ENCODE results near the gene UPP2.

UPP2 gene

GRCh38 chr2:158142165-158142564 is 40.5 kb downstream of the UPP2 start:
- DNase-seq (ENCODE audit: low read depth), result no peak

- DNase-seq (ENCODE audit: low read depth), result no peak
Observed at GRCh38 chr2:158142568-158143332, 41.1 kb downstream of the UPP2 start.

- DNase-seq (ENCODE audit: low read depth), result no peak
Observed at GRCh38 chr2:158143703-158144360, 42.2 kb downstream of the UPP2 start.

- no peak for DNase-seq (ENCODE audit: low read depth)
Observed at GRCh38 chr2:158144914-158145625, 43.4 kb downstream of the UPP2 start.

- no peak for DNase-seq (ENCODE audit: low read depth)
Observed at GRCh38 chr2:158153270-158154015, 51.8 kb downstream of the UPP2 start.

GRCh38 chr2:158154596-158154995 is 52.9 kb downstream of the UPP2 start:
- no peak for DNase-seq (ENCODE audit: low read depth)

- DNase-seq (ENCODE audit: low read depth), result no peak
Observed at GRCh38 chr2:158172719-158173118, 71.0 kb downstream of the UPP2 start.

GRCh38 chr2:158174495-158174894 is 72.8 kb downstream of the UPP2 start:
- DNase-seq (ENCODE audit: low read depth), result no peak

GRCh38 chr2:158174956-158175355 is 73.3 kb downstream of the UPP2 start:
- no peak for DNase-seq (ENCODE audit: low read depth)

GRCh38 chr2:158178646-158179045 is 77.0 kb downstream of the UPP2 start:
- no peak for DNase-seq (ENCODE audit: low read depth)

GRCh38 chr2:158179660-158180059 is 78.0 kb downstream of the UPP2 start:
- DNase-seq (ENCODE audit: low read depth), result peak; percentile 49

GRCh38 chr2:158181171-158181570 is 79.5 kb downstream of the UPP2 start:
- no peak for DNase-seq (ENCODE audit: low read depth)

- no peak for DNase-seq (ENCODE audit: low read depth)
Observed at GRCh38 chr2:158182676-158183295, 81.1 kb downstream of the UPP2 start.

GRCh38 chr2:158184001-158184400 is 82.3 kb downstream of the UPP2 start:
- DNase-seq (ENCODE audit: low read depth), result no peak

- no peak for DNase-seq (ENCODE audit: low read depth)
Observed at GRCh38 chr2:158184556-158185343, 83.1 kb downstream of the UPP2 start.

Measured in ELR (cell line).